Neural cell (in vitro differentiated cells): ENCODE data around the gene TTLL5. TPM values are rescaled to one million over a fixed set of nuclear protein-coding genes. Genes with fewer than 3 reads are reported as not detected.

Experiments used
- H2AFZ ChIP-seq: fragments of 200-600, 300-800 bp; sonication (generic), shearing (Covaris generic); 2 replicates; pipeline ENCODE4 v1.6.0; 2014; ENCODE audit warnings: low read depth, mild to moderate bottlenecking, antibody characterized with exemption, low read length, moderate library complexity
- H3F3A ChIP-seq: fragments of 200-600 bp; shearing (Covaris generic); 2 replicates; pipeline ENCODE4 v1.6.1; 2016; ENCODE audit warnings: mild to moderate bottlenecking, moderate library complexity, mixed read lengths, antibody characterized with exemption, low read length; ENCODE audit not compliant: insufficient read depth, poor library complexity, severe bottlenecking
- H3K27ac ChIP-seq: fragments of 200-600, 300-800 bp; sonication (generic), shearing (Covaris generic); 2 replicates; pipeline ENCODE4 v1.5.1; 2014; ENCODE audit warnings: mild to moderate bottlenecking, low read length, moderate library complexity
- H3K27me3 ChIP-seq: fragments of 300-800, 200-600 bp; sonication (generic), shearing (Covaris generic); 2 replicates; pipeline ENCODE4 v1.6.0; 2014; ENCODE audit warnings: mild to moderate bottlenecking, low read depth, low read length, moderate library complexity; ENCODE audit not compliant: insufficient read depth
- H3K36me3 ChIP-seq: fragments of 300-800, 200-600 bp; sonication (generic), shearing (Covaris generic); 2 replicates; pipeline ENCODE4 v1.5.1; 2014; ENCODE audit warnings: mild to moderate bottlenecking, antibody characterized with exemption, low read length, moderate library complexity; ENCODE audit not compliant: insufficient read depth
- H3K4me2 ChIP-seq: fragments of 300-800, 200-600 bp; sonication (generic), shearing (Covaris generic); 2 replicates; pipeline ENCODE4 v1.6.0; 2014; ENCODE audit warnings: mild to moderate bottlenecking, low read length
- H3K4me3 ChIP-seq: fragments of 300-800, 200-600 bp; sonication (generic), shearing (Covaris generic); 2 replicates; pipeline ENCODE4 v1.5.1; 2014; ENCODE audit warnings: mild to moderate bottlenecking, low read length, moderate library complexity
- H3K79me2 ChIP-seq: fragments of 200-600 bp; shearing (Covaris generic); replicated peaks from 2 replicates; pipeline ENCODE4 v1.6.0; 2014; ENCODE audit warnings: mild to moderate bottlenecking, low read length, moderate library complexity; ENCODE audit not compliant: insufficient read depth
- H3K9ac ChIP-seq: fragments of 300-800, 200-600 bp; sonication (generic), shearing (Covaris generic); 2 replicates; pipeline ENCODE4 v1.6.1; 2016; ENCODE audit warnings: mild to moderate bottlenecking, low read length, mixed read lengths
- H3K9me2 ChIP-seq: fragments of 200-600 bp; shearing (Covaris generic); 2 replicates; pipeline ENCODE4 v1.6.1; 2016; ENCODE audit warnings: mild to moderate bottlenecking, low read length, mixed read lengths; ENCODE audit not compliant: insufficient read depth
- H3K9me3 ChIP-seq: fragments of 200-600, 300-800 bp; sonication (generic), shearing (Covaris generic); 2 replicates; pipeline ENCODE4 v1.6.1; 2016; ENCODE audit warnings: mild to moderate bottlenecking, mixed run types, low read length, moderate library complexity, mixed read lengths
- H4K20me1 ChIP-seq: fragments of 200-600 bp; shearing (Covaris generic); 2 replicates; pipeline ENCODE4 v1.6.1; 2016; ENCODE audit warnings: mild to moderate bottlenecking, mixed run types; ENCODE audit not compliant: insufficient read depth
- CTCF ChIP-seq: fragments of 450-650 bp; IDR thresholded peaks from 2 replicates; pipeline ENCODE4 v1.5.1; 2014; ENCODE audit warnings: antibody characterized with exemption, mild to moderate bottlenecking, moderate library complexity; ENCODE audit not compliant: poor library complexity, severe bottlenecking
- EP300 ChIP-seq: fragments of 450-650 bp; conservative IDR thresholded peaks from 2 replicates; pipeline ENCODE4 v1.6.1; 2014; ENCODE audit warnings: antibody characterized with exemption, mild to moderate bottlenecking, moderate library complexity; ENCODE audit not compliant: poor library complexity, severe bottlenecking
- EZH2 ChIP-seq: fragments of 200-600, 300-800 bp; shearing (Covaris generic), sonication (generic); IDR thresholded peaks from 2 replicates; pipeline ENCODE4 v1.6.1; 2014; ENCODE audit warnings: antibody characterized with exemption, low read length, borderline replicate concordance, mild to moderate bottlenecking; ENCODE audit not compliant: insufficient read depth, poor library complexity, severe bottlenecking
- MXI1 ChIP-seq: fragments of 450-650 bp; conservative IDR thresholded peaks from 2 replicates; pipeline ENCODE4 v1.6.1; 2014; ENCODE audit warnings: antibody characterized with exemption, mild to moderate bottlenecking; ENCODE audit not compliant: poor library complexity, severe bottlenecking
- POLR2AphosphoS5 ChIP-seq: IDR thresholded peaks from 2 replicates; pipeline ENCODE4 v1.6.1; 2012
- RAD21 ChIP-seq: fragments of 450-650 bp; conservative IDR thresholded peaks from 2 replicates; pipeline ENCODE4 v1.6.1; 2014; ENCODE audit warnings: antibody characterized with exemption, mild to moderate bottlenecking, moderate library complexity
- REST ChIP-seq: IDR thresholded peaks from 2 replicates; pipeline ENCODE4 v1.6.1; 2012; ENCODE audit warnings: borderline replicate concordance
- SMC3 ChIP-seq: fragments of 450-650 bp; conservative IDR thresholded peaks from 2 replicates; pipeline ENCODE4 v1.6.1; 2014; ENCODE audit warnings: antibody characterized with exemption, mild to moderate bottlenecking, moderate library complexity; ENCODE audit not compliant: poor library complexity
- TAF1 ChIP-seq: IDR thresholded peaks from 2 replicates; pipeline ENCODE4 v1.6.1; 2012; ENCODE audit warnings: low read depth
- polyA plus RNA-seq: library from polyadenylated mRNA; depleted of rRNA; stranded (reverse); fragments of >200 nt; gene quantifications from 2 replicates; pipeline ENCODE4 v1.2.3, GENCODE V29; 2014

Gene TTLL5
- polyA plus RNA-seq, 1 donor from 2014 or later = 8.2 TPM

GRCh38 chr14:75660238-75660629, 812 bp upstream of the TTLL5 start:
- H3K9me3 ChIP-seq = no peaks in the 10 kb centered on the region
- no peak overlapping the region for H3K4me2 ChIP-seq
- H2AFZ ChIP-seq = peak overlapping the region; percentile 91
- no peaks in the 10 kb centered on the region for H3K9me2 ChIP-seq
- no peaks in the 10 kb centered on the region for H3K36me3 ChIP-seq
- peak overlapping the region; percentile 84 for H3K27ac ChIP-seq
- H3K79me2 ChIP-seq = peaks cover 27% of the 10 kb centered on the region
- H4K20me1 ChIP-seq = no peaks in the 10 kb centered on the region
- H3K27me3 ChIP-seq = no peaks in the 10 kb centered on the region
- H3F3A ChIP-seq = no peaks in the 10 kb centered on the region
- H3K4me3 ChIP-seq = peak overlapping the region; percentile 85
- peak overlapping the region; percentile 76 for H3K9ac ChIP-seq
- TF ChIP-seq MXI1 (no peak), POLR2AphosphoS5 (no peak), TAF1 (no peak), SMC3 (no peak), REST (no peak), EP300 (no peak), CTCF (no peak), EZH2 (no peak), RAD21 (no peak)

DNA sequence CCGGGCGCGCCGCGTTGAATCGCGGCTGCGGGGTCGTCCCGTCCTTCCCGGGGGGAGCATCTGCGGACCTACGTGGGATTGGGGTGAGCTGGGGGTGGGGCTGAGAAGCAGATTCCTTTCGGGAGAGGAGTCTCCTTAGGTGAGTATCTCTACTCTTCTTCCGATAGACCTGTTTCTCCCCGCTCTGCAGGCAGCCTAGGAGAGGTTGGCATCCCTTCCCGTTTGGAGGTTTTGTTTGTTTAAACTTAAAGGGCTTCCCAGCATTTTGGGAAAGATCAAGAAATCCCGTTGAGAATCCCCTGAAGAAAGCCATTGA, 411 bp downstream of the TTLL5 start:
- H3K36me3 ChIP-seq = no peaks in the 10 kb centered on the region
- no peaks in the 10 kb centered on the region for H3K9me3 ChIP-seq
- no peaks in the 10 kb centered on the region for H4K20me1 ChIP-seq
- no peaks in the 10 kb centered on the region for H3K9me2 ChIP-seq
- no peaks in the 10 kb centered on the region for H3K27me3 ChIP-seq
- TF ChIP-seq POLR2AphosphoS5 = no peak
- no peak for TF ChIP-seq REST
- TF ChIP-seq RAD21 = no peak
- TF ChIP-seq MXI1 = no peak
- H3K79me2 ChIP-seq = peaks cover 27% of the 10 kb centered on the region
- H2AFZ ChIP-seq = peak overlapping the region; percentile 48
- H3K27ac ChIP-seq = peak overlapping the region; percentile 84
- peak overlapping the region; percentile 76 for H3K9ac ChIP-seq
- peak overlapping the region; percentile 85 for H3K4me3 ChIP-seq
- no peaks in the 10 kb centered on the region for H3F3A ChIP-seq
- H3K4me2 ChIP-seq = peak overlapping the region; percentile 26
